ENCODE measurements around the gene KAT5. TPM values are rescaled to one million over a fixed set of nuclear protein-coding genes. Genes with fewer than 3 reads are reported as not detected.
A peak's percentile ranks its signal among the peaks of the same experiment; 100 is the strongest.

KAT5 gene
- total and polyA plus RNA-seq, 8 donors, result 57.0 to 69.2 (median 64.3) TPM

DNA sequence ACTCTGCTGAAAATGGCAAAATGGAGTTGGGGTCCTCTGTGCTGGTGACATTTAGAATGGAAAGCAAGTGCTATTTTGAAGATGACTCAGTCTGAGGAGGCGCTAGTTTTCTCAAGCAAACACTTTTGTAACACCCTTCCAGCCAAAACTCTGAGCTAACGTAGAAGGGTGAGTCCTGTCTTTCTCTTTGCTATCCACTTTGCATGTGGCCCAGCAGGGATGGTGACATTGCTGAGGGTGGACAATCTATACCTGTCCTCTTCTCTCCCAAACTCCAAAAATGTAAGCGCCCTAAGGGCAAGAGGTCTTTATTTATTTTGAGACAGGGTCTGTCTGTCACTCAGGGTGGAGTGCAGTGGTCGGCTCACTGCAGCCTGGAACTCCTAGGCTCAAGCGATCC, 3.6 kb upstream of the KAT5 start:
- Histone ChIP-seq H3K4me1 (peaks cover 9 to 27% of the 10 kb centered on the region in 2 donors), H3K27ac (no peak overlapping the region), H3K4me3 (no peak overlapping the region), H3K9me3 (no peaks in the 10 kb centered on the region), H3K27me3 (peaks cover 0 to 3% of the 10 kb centered on the region in 2 donors), H3K36me3 (peaks cover 0 to 7% of the 10 kb centered on the region in 2 donors)
- ATAC-seq, result no peak
- TF ChIP-seq, protein P1, sequence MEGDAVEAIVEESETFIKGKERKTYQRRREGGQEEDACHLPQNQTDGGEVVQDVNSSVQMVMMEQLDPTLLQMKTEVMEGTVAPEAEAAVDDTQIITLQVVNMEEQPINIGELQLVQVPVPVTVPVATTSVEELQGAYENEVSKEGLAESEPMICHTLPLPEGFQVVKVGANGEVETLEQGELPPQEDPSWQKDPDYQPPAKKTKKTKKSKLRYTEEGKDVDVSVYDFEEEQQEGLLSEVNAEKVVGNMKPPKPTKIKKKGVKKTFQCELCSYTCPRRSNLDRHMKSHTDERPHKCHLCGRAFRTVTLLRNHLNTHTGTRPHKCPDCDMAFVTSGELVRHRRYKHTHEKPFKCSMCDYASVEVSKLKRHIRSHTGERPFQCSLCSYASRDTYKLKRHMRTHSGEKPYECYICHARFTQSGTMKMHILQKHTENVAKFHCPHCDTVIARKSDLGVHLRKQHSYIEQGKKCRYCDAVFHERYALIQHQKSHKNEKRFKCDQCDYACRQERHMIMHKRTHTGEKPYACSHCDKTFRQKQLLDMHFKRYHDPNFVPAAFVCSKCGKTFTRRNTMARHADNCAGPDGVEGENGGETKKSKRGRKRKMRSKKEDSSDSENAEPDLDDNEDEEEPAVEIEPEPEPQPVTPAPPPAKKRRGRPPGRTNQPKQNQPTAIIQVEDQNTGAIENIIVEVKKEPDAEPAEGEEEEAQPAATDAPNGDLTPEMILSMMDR (IDR thresholded peaks at IDR 0.05), result no peak
- DNase-seq, result no peak
- intact Hi-C loops (cut with DNase I), result loop anchor here in 1 of 2 donors (10.0 kb wide), 1 partner anchor 84 kb away; no protein-coding TSS in a partner anchor

DNA sequence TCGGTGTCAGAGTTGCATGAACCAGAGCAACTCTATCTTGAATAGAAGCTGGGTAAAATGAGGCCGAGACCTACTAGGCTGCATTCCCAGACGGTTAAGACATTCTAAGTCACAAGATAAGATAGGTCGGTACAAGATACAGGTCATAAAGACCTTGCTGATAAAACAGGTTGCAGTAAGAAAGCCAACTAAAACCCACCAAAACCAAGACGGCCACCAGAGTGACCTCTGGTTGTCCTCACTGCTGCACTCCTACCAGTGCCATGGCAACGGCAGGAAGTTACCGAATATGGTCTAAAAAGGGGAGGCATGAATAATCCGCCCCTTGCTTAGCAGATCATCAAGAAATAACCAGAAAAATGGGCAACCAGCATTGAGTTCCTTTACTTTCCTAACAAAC, 2.4 kb upstream of the KAT5 start:
- TF ChIP-seq, protein P1 (IDR thresholded peaks at IDR 0.05), result no peak
- peaks cover 4 to 19% of the 10 kb centered on the region in 2 donors for H3K36me3 ChIP-seq
- intact Hi-C loops (cut with DNase I), result loop anchor here in 1 of 2 donors (10.0 kb wide), 2 partner anchors 85 to 115 kb away; no protein-coding TSS in a partner anchor
- H3K27me3 ChIP-seq, result no peaks in the 10 kb centered on the region
- H3K9me3 ChIP-seq, result no peaks in the 10 kb centered on the region
- no peak overlapping the region for H3K4me3 ChIP-seq
- no peak for DNase-seq
- peaks cover 9 to 31% of the 10 kb centered on the region in 2 donors for H3K4me1 ChIP-seq
- no peak overlapping the region for H3K27ac ChIP-seq
- ATAC-seq, result no peak

DNA sequence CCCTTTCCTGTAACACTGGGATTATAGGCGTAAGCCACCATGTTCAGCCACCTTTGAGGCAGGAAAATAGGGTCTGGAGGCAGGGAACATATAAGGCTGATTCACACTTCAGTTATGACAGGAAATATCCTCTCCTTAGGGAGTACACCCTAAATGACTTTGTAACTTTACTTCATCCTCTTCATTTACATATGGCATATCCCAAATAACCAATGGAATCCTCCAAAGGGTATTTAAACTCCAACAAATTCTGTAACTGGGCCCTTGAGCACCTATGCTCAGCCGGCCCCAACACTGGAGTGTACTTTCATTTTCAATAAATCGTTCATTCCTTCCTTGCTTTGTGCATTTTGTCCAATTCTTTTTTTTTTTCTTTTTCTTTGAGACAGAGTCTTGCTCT, 1.6 kb upstream of the KAT5 start:
- no peak for ATAC-seq
- Histone ChIP-seq H3K27ac (peak overlapping the region in 1 of 2 donors; percentile 100), H3K36me3 (peaks cover 8 to 27% of the 10 kb centered on the region in 2 donors), H3K9me3 (no peaks in the 10 kb centered on the region), H3K4me3 (no peak overlapping the region), H3K4me1 (peaks cover 9 to 31% of the 10 kb centered on the region in 2 donors), H3K27me3 (no peaks in the 10 kb centered on the region)
- TF ChIP-seq, protein P1 (IDR thresholded peaks at IDR 0.05), result no peak
- intact Hi-C loops (cut with DNase I), result loop anchor here in 1 of 2 donors (10.0 kb wide), 1 partner anchor 114 kb away; no protein-coding TSS in a partner anchor
- DNase-seq, result no peak

DNA sequence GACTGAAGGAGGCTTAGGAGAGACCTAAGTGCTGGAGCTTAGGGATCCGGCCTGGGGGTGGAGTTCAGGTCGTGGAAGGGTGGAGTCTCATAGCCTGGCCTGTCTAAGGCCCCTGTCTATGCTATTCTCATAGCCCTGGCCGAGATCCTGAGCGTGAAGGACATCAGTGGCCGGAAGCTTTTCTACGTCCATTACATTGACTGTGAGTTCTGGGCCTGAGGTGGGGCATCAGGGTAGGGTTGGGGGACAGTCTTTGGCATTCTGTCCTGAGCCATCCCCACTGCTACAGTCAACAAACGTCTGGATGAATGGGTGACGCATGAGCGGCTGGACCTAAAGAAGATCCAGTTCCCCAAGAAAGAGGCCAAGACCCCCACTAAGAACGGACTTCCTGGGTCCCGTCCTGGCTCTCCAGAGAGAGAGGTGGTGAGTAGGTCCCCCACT, 603 bp downstream of the KAT5 start:
- Histone ChIP-seq H3K36me3 (peaks cover 8 to 49% of the 10 kb centered on the region in 2 donors), H3K4me1 (peaks cover 9 to 32% of the 10 kb centered on the region in 2 donors), H3K4me3 (peak overlapping the region; percentile 54 to 74), H3K27ac (peak overlapping the region; percentile 98 to 100), H3K9me3 (no peaks in the 10 kb centered on the region), H3K27me3 (no peaks in the 10 kb centered on the region)
- no peak for ATAC-seq
- TF ChIP-seq, protein P1 (IDR thresholded peaks at IDR 0.05), result no peak
- intact Hi-C loops (cut with DNase I), result loop anchor here in 1 of 2 donors (10.0 kb wide), 1 partner anchor 112 kb away; no protein-coding TSS in a partner anchor
- no peak for DNase-seq

DNA sequence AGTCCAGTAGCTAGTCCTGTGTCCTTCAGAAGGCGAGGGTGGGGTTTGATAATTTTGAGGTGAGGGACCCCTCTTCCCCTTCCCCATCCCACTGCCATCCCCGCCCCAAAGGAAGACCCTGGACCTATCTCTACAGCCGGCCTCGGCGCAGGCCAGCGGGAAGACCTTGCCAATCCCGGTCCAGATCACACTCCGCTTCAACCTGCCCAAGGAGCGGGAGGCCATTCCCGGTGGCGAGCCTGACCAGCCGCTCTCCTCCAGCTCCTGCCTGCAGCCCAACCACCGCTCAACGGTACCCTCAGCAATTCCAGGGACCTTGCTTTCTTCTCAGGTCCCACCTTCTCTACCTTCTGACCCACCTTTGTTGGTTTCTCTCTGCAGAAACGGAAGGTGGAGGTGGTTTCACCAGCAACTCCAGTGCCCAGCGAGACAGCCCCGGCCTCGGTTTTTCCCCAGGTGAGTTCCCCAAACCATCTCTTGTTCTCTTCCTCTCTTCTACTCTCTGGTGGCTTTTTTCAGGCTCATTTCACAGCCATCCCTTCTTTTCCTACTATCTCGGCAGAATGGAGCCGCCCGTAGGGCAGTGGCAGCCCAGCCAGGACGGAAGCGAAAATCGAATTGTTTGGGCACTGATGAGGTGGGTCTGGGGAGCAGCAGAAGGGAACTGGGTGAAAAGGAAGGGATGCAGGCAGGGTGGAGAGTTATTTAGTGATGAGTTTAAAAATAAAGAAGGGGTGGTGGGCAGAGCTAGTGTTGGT, 1.3 kb downstream of the KAT5 start:
- DNase-seq (no peak), ATAC-seq (no peak)
- Histone ChIP-seq H3K36me3 (peaks cover 8 to 56% of the 10 kb centered on the region in 2 donors), H3K4me3 (peak overlapping the region in 1 of 2 donors; percentile 74), H3K4me1 (peaks cover 9 to 39% of the 10 kb centered on the region in 2 donors), H3K9me3 (no peaks in the 10 kb centered on the region), H3K27me3 (no peaks in the 10 kb centered on the region), H3K27ac (peak overlapping the region in 1 of 2 donors; percentile 100)
- intact Hi-C loops (cut with DNase I), result loop anchor here in 1 of 2 donors (10.0 kb wide), 1 partner anchor 111 kb away; no protein-coding TSS in a partner anchor
- TF ChIP-seq, protein P1 (IDR thresholded peaks at IDR 0.05), result no peak
